Measurements from ENCODE around the gene WIPF2. TPM values are rescaled to one million over a fixed set of nuclear protein-coding genes. Genes with fewer than 3 reads are reported as not detected.

Gene WIPF2
- total and polyA plus RNA-seq, 2 of the 8 experiments (the other 6 are each of a cell fraction or from before 2014, with no cell fraction given), result 6.9 to 25.3 TPM

- Histone ChIP-seq H3K79me2 (ENCODE audit: control insufficient read depth in 1 of 2, insufficient read depth in 2 of 2, low read length in 2 of 2) (no peaks in the 10 kb centered on the region), H4K20me1 (replicated peaks in 1 of 2; ENCODE audit: control insufficient read depth in 1 of 2, insufficient read depth in 2 of 2, low read length in 2 of 2) (no peaks in the 10 kb centered on the region), H3K27me3 (replicated peaks in 1 of 4; ENCODE audit: control insufficient read depth in 3 of 4, extremely low read depth in 1 of 4, insufficient read depth in 3 of 4, low read length in 3 of 4) (no peaks in the 10 kb centered on the region), H2BK120ac (replicated peaks; ENCODE audit: low read depth, low read length) (no peak overlapping the region), H3K79me1 (ENCODE audit: low read depth, low read length) (no peaks in the 10 kb centered on the region), H3K4ac (replicated peaks; ENCODE audit: insufficient read length, low read depth, low read length) (no peak overlapping the region), H4K8ac (ENCODE audit: extremely low read depth, insufficient read depth, low read length) (no peak overlapping the region), H2BK12ac (ENCODE audit: low read depth, low read length) (no peak overlapping the region), H3K23me2 (ENCODE audit: low read depth, low read length) (no peaks in the 10 kb centered on the region), H3K4me3 (ENCODE audit: extremely low read depth in 1 of 4, insufficient read depth in 2 of 4, low read depth in 3 of 4, low read length in 4 of 4) (no peak overlapping the region), H3K14ac (ENCODE audit: insufficient read length) (no peak overlapping the region), H4K5ac (ENCODE audit: insufficient read length, low read depth, low read length) (no peak overlapping the region), H3K23ac (ENCODE audit: insufficient read length) (no peak overlapping the region), H3K36me3 (ENCODE audit: control insufficient read depth in 2 of 4, insufficient read depth in 4 of 4, low read length in 3 of 4) (peaks cover 0 to 3% (median 1%) of the 10 kb centered on the region in 4 experiments; a peak in 4 of 8 replicates), H2BK15ac (ENCODE audit: low read length) (no peak overlapping the region), H3K18ac (ENCODE audit: extremely low read depth, low read length) (no peak overlapping the region), H2BK20ac (ENCODE audit: low read length) (no peak overlapping the region), H3K4me1 (replicated peaks in 1 of 4; ENCODE audit: control insufficient read depth in 3 of 4, insufficient read depth in 4 of 4, low read length in 3 of 4) (peaks cover 0 to 6% (median 3%) of the 10 kb centered on the region in 4 experiments; a peak in 4 of 7 replicates), H2AK5ac (ENCODE audit: low read depth, low read length) (no peak overlapping the region), H2AFZ (ENCODE audit: low read length) (no peak overlapping the region; the same call in 1 of the 2 replicates), H3K56ac (replicated peaks; ENCODE audit: insufficient read length, low read depth, low read length) (no peak overlapping the region), H3K9me3 (ENCODE audit: insufficient read depth in 2 of 2, low read depth in 1 of 2, low read length in 1 of 2) (no peaks in the 10 kb centered on the region), H3K4me2 (ENCODE audit: insufficient read depth in 1 of 2, low read depth in 2 of 2, low read length in 2 of 2) (no peak overlapping the region), H2BK5ac (ENCODE audit: low read depth, low read length) (no peak overlapping the region), H3K27ac (ENCODE audit: low read depth, low read length) (no peak overlapping the region), H3K9ac (replicated peaks in 1 of 4; ENCODE audit: extremely low read depth in 1 of 4, low read depth in 3 of 4, low read length in 3 of 4) (no peak overlapping the region), H4K91ac (replicated peaks; ENCODE audit: insufficient read length, low read length) (no peak overlapping the region)
- CTCF ChIA-PET (ENCODE audit: partially characterized antibody), result interaction anchor here (0.7 to 5.9 kb wide), 17 partner anchors 8 to 363 kb away, joined by 3 to 61 read pairs (median 3); partner anchors contain the start of gene WIPF2
- no peak for DNase-seq (ENCODE audit: low read depth in 1 of 2, low spot score in 2 of 2)
- WGBS, 2 experiments (ENCODE audit: extremely low coverage in 1 of 2, insufficient coverage in 1 of 2, insufficient read length in 1 of 2, insufficient replicate concordance in 2 of 2, low coverage in 1 of 2, low lambda C conversion rate in 2 of 2, missing lambda C conversion rate in 1 of 2), result 90% methylated on average over 5 of the region's 5 CpGs; no CpG with 5 or more reads in 1 of the 2 experiments
- no peak for TF ChIP-seq SP4 (IDR thresholded peaks at IDR 0.05; ENCODE audit: low read length)
- TF ChIP-seq, protein P1, sequence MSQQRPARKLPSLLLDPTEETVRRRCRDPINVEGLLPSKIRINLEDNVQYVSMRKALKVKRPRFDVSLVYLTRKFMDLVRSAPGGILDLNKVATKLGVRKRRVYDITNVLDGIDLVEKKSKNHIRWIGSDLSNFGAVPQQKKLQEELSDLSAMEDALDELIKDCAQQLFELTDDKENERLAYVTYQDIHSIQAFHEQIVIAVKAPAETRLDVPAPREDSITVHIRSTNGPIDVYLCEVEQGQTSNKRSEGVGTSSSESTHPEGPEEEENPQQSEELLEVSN (IDR thresholded peaks at IDR 0.05), result no peak
- POLR2A ChIA-PET (ENCODE audit: partially characterized antibody), result interaction anchor here (0.6 to 3.9 kb wide), 11 partner anchors 11 to 98 kb away, joined by 3 to 9 read pairs (median 3); partner anchors contain the start of genes NR1D1 and WIPF2
- no peak for FAIRE-seq
Measured at GRCh38 chr17:40198576-40198975, 20.5 kb upstream of the WIPF2 start.
